Stimulated activated CD4-positive, alpha-beta T cell treated with anti-CD3 and anti-CD28 coated beads, TNF-alpha, amount 100 ng/mL, for 24 hours (primary cell): Measurements from ENCODE around the gene GPR75.

Experiments used
- DNase-seq, 3 experiments: peaks; one replicate each; pipeline ENCODE4 v3.0.0-alpha.2; 2020; ENCODE audit warnings: low read depth in 3 of 3

GPR75 gene

DNA sequence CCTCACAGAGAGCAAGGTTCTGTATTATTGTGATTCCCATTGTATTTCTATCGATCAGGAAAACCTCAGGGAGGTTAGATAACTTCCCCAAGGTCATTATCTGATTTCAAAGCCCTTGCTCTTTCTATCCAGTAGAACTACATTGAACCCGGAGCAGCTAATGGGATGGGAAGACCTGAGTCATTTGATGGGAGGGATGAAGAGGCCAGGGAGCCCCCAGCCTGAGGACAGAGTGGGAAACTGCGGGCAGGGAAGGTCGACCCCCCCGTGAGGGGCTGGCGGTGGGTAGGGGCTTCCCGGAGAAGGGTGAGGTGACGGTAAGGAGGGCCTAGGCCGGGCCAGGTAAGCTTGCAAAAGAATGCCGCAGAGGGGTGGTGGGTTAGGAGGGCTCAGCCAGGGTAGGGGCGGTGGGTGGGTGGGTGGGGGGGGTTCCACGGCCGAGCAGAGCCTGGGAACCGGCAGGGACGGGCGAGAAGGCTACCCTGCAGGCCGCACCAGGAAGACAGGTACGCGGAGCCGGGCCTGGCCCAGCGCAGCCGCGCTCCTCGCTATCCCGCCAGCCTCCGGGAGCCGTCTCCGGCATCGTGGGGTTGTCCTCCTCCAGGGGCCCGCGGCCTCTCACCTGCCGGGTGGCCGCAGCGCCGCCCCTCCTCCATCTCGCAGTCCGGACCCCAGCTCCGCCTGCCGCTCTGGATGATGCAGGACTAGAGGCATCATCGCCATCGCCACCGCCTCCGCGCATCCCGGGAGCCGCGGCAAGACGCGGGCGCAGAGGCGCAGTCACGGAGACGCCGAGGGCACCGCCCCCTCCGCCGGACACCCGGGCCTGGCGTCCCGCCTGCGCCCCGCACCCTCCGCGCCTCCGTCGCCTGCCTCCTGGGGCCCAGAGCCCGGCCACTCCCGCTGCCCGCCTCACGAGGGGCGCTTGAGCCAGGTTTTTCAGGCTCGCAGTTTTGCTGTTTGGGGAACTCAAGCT, at the start of gene GPR75:
Gene GPR75, minus strand, starts transcription at position 762 of the 976 bp plus-strand sequence. CDS start 5,211 bp downstream, outside the sequence.
- DNase-seq = no peak

DNA sequence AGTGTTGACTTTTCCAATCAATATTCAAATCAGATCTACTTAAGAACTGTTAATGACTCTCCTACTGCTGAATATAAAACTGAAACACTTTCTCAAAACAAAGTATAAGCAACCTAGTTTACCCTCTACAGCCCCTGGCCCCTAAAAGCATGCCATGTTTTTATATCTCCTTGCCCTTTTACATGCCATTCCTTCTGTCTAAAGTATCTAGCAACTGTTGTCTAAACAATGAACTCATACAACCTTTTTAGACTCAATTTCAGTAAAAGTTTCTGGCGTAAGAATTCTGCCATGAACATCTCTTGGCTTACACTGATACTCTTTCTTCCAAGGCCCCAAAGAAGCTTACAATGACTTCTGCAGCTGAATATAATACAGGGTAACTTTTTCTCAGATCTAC, 47.8 kb upstream of the GPR75 start:
- DNase-seq = no peak

DNA sequence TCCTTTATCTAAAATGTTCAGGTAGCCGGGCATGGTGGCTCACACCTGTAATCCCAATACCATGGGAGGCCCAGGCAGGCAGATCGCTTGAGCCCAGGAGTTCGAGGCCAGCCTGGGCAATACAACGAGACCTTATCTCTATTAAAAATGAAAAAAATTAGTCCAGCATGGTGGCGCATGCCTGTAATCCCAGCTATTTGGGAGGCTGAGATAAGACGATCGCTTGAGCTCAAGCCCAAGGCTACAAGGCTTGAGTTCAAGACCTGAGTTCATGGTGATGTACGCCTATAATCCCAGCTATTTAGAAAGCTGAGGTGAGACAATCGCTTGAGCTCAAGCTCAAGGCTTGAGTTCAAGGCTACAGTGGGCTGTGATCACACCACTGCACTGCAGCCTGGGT, 45.6 kb upstream of the GPR75 start:
- no peak for DNase-seq

DNA sequence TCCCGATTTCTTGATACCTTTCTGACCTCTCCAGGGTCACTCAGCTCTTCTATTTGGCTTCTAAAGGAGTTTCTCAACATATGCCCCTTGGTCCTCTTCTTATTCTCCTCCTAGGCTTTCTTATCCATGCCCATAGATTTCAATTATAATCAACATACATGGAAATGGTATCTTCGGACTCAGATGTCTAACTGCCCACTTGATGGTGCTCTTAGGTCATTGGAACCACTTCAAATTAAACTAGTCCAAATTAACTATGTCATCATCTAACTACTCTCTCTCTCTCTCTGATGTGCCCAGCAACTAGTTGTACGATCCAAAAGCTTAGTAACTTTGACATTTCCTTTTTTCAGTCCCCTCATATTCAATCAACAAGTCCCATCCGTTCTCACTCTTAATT, 43.2 kb upstream of the GPR75 start:
- no peak for DNase-seq

DNA sequence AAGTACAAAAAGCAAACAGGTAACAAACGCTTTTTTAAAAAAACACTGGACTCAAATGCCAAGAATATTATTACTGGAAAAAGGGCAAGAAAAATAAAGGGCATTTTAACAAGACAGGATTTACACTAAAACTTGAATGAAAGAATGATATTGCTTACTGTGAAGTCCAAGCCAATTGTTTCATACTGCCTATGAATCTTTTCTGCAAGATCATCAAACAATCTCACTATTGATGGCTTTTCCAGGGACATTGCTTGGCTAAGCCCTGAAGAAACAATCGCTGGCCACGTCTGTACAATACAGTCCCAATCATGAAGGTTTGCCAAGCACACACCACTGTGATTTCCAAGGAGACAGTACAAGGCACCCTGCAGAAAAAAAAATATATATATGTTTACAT, 41.4 kb upstream of the GPR75 start:
- no peak for DNase-seq

DNA sequence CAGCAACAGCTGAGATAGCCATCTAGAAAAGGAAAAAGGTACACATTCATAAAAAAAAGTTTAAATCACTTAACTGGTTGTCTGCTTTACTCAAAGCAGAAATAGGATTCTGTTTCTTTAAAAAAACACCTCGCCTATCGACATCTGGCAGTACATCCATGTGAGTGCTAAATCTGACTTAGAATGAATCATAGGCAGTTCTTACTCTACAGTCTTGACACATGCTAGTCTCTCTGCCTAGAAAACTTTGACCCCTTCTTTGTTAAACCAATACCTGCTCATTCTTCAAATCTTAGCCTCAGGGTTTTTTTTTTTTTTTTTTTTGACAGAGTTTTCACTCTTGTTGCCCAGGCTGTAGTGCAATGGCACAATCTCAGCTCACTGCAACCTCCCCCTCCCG, 37.1 kb upstream of the GPR75 start:
- DNase-seq = no peak

DNA sequence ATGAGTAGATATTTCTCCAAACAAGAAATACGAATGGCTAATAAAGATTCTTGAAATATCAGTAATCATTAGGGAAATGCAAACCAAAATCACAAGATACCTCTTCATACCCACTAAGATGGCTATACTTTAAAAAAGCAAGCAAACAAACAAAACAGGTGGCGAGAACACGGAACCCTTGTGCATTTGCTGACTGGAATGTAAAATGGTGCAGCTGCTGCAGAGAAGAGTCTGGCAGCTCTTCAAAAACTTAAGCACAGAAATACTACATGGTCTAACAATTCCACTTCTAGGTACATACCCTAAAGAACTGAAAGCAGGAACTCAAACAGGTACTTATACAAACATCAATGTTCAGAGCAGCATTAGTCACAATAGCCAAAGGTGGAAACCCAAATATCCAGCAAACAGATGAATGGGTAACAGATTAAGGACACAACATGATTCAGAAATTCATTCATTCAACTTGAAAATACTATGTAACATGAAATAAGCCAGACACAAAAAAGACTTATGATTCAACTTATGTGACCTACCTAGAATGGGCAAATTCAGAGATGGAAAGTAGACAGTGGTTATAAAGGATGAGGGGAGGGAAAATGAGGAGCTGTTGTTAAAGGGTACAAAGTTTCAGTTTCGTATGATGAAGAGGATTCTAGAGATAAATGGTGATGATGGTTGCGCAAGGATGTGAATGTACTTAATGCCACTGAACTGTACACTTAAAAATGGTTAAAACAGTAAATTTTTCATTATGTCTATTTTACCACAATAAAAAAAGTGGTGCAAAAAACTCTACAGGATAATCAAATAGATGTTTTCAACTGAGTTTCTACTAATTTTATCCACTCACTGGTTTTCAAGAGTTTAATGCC, 26.9 kb upstream of the GPR75 start:
- DNase-seq = no peak

DNA sequence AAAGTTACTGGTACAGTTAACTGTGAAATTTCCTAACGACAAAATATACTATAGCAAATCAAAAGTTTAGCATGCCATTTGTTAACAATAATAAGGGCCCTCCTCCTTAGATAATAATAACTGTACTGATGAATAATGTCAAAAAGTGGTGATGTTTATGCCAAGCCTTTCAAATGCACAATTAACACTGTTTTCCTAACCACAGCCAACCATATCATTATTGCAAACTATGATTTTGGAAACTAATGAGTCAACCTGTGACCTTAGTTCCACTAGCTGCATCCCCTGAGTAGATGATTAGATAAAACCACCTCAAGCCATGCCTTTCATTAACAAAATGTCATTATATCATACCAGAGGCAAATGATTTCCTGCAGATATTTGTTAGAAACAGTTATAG, 25.1 kb upstream of the GPR75 start:
- no peak for DNase-seq

DNA sequence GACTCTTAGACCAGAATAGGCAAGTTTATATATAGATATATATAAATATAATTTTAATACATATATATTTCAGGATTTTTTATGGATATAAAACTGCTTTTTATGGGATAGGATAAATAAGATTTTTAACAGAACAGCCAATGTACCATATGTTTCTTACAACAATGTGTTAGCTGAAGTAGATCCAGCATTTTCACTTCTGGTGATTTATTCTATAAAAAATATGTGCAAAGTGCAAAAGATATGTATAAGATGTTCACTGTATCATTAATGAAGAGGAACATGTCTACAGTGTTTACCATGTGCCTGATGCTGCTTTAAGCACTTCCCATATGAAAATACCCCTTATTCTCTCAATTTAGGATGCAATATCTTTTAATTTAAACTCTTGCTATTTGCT, 22.2 kb upstream of the GPR75 start:
- DNase-seq = no peak

DNA sequence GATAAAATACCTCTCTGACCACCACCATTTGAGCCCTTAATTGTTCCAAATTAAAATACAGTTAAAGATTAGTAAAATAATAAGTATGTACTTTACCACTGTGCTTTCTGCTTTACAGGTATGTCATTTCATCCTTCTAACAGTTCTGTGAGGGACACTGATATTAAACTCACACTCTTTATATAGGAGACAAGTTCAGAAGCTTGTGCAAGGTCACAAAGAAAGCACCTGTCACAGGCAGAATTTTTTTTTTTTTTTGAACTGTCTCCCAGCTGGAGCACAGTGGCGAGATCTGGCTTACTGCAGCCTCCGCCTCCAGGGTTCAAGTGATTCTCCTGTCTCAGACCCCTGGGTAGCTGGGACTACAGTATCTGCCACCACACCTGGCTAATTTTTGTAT, 21.6 kb upstream of the GPR75 start:
- no peak for DNase-seq

DNA sequence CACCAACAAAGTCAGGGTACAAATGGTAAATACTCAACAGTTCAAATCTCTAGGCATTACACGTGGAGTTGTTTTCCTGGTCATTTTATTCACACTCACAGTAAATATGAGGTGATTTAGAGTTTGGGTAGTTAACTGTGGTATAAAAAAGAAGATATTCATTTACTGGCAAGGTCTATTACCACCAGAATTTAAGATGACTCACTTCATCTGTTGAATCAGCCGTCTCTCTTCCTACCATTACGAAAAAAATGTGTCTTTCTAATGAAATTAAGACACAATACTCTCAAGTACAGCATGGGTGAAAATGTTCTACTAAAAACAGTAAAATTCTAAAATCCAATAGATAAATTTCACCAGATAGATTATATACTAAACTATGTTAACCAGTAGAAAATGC, 21.0 kb upstream of the GPR75 start:
- no peak for DNase-seq

DNA sequence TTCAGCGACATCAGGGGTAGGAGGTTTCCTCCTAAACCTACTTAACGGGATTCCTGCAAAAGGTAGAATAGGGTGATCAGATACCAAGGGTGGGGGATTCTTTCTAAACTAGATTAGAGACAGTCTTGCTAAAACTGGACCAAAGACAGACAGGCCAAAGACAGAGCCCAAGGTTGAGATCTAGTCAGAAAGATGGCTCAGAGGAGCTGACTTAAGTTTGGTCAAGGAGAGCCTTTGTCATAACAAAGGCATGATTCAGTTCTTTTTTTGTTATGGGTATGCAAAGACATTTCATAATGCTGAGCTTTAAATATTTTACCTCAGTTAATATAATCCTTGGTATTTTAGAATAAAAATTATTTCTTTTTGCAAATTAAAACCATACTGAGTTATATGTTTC, 17.8 kb upstream of the GPR75 start:
- DNase-seq = no peak

DNA sequence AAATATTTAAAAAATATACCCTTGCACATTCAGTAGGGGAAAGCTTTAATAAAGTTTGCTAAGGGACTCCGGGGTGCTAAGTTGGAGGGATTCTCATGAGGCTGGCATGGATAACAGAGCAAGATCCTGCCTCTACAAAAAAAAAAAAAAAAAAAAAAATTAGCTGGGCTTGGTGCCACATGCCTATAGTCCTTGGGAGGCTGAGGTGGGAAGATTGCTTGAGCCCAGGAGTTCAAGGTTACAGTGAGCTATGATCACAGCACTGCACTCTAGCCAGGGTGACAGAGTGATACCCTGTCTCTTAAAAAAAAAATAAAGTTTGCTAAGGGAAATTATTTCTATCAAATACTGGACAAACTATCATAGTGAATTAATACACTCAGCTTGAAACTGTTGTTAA, 17.3 kb upstream of the GPR75 start:
- DNase-seq = no peak

DNA sequence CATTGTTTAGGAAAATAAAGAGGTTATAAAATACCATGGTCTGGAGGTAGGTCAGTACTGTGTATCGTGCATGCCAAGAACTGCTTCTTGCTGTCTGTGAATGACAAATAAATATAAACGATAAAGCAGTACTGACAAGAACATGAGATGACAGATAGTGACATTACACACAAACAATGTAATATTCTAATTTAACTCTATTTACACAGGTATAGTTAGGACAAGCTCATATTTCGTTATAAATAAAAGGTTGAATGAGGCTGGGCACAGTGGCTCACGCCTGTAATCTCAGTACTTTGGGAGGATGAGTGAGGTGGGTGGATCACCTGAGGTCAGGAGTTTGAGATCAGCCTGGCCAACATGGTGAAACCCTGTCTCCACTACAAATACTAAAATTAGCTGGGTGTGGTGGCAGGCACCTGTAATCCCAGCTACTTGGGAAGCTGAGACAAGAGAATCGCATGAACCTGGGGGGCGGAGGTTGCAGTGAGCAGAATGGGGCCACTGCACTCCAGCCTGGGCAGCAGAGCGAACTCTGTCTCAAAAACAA, 14.7 kb upstream of the GPR75 start:
- DNase-seq = no peak

DNA sequence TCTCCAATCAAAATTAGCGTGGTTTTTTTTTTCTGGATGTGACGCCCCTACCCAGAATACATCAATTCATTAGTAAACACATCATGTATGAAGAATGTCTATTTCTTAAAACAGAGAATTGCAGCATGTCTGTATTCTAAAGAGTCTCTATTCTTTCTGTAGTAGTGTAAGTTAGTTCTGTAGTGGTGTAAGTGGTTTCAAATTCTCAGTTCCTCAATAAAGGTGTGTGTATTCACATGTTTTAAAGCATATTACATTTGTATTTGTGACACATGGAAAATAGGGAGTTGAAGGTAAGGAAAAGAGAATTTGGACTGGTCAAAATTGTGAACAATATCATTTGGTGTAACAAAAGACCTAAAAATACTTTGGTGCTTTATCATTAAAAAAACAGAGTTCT, 8.0 kb upstream of the GPR75 start:
- no peak for DNase-seq

DNA sequence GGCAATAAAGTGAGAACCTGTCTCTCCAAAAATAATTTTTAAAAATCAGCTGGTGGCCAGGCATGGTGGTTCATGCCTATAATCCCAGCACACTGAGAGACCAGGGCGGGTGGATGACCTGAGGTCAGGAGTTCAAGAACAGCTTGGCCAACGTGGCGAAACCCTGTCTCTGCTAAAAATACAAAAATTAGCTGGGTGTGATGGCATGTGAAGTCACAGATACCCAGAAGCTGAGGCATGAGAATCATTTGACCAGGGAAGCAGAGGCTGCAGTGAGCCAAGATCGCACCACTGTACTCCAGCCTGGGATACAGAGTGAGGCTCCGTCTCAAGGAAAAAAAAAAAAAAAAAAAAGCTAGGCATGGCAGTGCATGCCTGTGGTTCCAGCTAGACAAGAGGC, 7.4 kb upstream of the GPR75 start:
- DNase-seq = no peak

DNA sequence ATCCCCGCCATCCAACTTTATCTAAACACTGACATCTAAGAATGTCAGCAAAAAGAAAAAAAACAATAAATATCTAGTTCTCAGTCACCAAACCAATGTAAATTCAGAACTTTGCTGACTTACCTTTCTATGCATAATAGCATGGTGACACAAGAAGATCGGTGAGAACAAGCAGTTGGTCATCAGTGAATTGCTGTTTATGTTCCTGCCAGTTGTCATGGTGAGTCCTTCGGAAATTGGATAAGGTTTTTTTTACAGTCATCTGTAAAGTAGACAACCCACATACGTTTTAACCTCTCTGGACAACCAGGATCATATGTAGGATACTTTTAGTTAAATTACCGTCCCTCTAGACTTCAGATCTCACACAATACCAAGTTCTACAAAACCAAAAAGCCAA, 6.2 kb upstream of the GPR75 start:
- DNase-seq = no peak

DNA sequence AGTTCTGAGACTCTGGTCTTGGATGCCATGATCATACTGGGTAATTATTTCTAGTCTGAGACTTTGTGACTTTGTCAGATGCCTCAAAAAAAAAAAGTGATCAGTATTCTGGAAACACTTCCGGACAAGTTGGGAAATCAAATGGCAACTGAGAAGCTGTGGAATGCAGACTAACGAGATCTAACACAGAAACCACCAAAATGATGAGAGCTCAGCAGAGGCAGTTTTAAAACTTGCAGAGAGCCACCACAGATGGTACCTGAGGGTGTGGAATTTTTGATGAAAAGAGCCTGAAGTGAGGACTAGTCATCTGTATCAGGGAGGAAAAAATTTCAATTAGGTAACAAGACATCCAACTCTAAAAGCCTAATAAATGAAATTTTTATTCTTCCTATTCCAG, 5.5 kb upstream of the GPR75 start:
- no peak for DNase-seq

DNA sequence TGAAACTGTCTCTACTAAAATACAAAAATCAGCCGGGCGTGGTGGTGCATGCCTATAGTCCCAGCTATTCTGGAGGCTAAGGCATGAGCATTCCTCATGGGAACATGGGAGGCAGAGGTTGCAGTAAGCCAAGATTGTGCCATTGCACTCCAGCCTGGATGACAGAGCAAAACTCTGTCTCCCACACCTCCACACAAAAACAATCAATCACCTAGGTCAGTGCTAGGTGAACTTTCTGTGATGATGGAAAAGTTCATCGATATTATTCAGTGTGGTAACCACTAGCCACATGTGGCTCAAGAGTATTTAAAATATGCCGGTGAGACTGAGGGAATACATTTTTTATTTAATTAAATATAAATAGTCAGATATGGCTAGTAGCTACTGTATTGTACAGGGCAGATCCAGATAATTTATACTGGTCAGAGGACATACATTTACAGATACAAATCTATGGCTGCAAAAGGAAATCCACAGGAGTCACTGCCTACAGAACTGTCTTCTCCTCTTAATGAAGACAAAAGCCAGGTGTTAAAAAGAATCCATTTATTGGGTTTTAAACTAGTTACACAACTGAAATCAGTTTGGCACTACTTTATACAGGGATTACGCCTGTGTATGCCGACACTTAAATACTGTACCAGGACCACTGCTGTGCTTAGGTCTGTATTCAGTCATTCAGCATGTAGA, 3.9 kb upstream of the GPR75 start:
- no peak for DNase-seq

DNA sequence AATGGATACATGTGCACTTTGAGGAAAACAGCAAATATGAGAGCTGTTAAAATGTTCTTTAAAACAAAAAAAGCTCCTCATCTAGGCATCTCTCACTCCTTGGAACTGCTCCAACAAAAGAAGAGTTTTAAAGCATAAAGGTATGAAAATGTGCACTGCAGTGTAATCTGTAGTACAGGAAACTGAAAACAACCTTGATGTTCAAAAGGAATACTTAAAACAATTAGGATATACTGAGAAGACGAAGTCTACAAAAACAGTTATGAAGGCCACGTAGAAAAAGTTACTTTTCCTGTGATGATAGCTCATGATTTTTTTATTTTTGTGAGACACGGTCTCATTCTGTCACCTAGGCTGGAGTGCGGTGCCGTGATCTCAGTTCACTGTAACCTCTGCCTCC, 2.1 kb upstream of the GPR75 start:
- no peak for DNase-seq

DNA sequence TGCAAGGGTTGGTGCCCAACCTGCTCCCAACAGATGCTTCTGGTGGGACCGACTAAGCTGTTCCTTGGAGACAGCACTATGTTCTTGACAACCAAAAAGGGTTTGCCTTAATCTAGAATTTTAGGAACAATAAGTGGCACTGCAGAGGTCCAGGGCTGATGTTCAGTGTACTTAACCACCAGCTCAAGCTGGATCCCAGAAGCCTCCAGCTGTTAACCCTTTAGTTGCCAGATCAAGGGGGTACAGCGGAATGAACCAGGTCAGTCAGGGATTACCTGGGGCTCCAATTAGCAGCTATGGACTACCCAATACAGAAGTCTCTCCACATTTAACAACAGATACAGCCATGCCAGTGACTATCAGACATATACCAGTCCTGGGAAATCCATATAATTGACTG, 3.5 kb downstream of the GPR75 start:
- no peak for DNase-seq

DNA sequence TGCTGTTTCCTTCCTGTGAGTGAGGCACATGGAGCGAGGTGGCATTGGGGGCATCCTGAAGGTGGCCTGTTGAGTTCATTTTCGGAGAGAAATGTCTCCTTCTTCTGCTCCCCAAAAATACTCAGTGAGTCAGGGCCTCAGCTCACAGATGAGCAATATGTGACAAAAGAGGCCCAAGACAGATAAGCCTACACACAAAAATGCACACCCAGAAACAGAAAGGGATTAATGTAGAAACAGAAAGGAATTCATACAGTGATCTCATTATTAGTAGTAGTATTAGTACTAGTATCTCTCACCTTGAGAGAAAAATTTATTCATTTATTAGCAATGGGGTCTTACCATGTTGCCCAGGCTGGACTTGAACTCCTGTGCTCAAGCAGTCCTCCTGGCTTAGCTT, 5.1 kb downstream of the GPR75 start:
- DNase-seq = no peak
